Testis (tissue), 3 donors: ENCODE results near the gene TCP11. TPM values are rescaled to one million over a fixed set of nuclear protein-coding genes. Genes with fewer than 3 reads are reported as not detected.

ENCODE experiments used
- DNase-seq: peaks from one replicate; pipeline ENCODE4 v3.0.0-alpha.2; 2019
- H3K27ac ChIP-seq, 2 donors: fragments of 200-600 bp; sonication (generic); one replicate each; pipeline ENCODE4 v1.5.1; 2019
- H3K27me3 ChIP-seq: fragments of 200-600 bp; sonication (generic); one replicate; pipeline ENCODE4 v1.5.1; 2019
- H3K36me3 ChIP-seq: fragments of 200-600 bp; sonication (generic); one replicate; pipeline ENCODE4 v1.5.1; 2017; ENCODE audit warnings: low read depth; ENCODE audit errors: missing control alignments
- H3K4me1 ChIP-seq: fragments of 200-600 bp; sonication (generic); one replicate; pipeline ENCODE4 v1.5.1; 2019
- H3K4me3 ChIP-seq, 2 donors: fragments of 200-600 bp; sonication (generic); one replicate each; pipeline ENCODE4 v1.5.1; 2017 to 2019
- H3K9me3 ChIP-seq: fragments of 200-600 bp; sonication (generic); one replicate; pipeline ENCODE4 v1.5.1; 2017
- CTCF ChIP-seq, 3 experiments: fragments of 450-650 bp in 2 of 3; fragments of 200-600 bp in 1 of 3; sonication (generic) in 1 of 3; IDR thresholded peaks; one replicate each; pipeline ENCODE4 v1.5.1; 2016 to 2019; ENCODE audit warnings: antibody characterized with exemption in 3 of 3, mild to moderate bottlenecking in 2 of 3, moderate library complexity in 1 of 3
- POLR2A ChIP-seq: fragments of 450-650 bp; IDR thresholded peaks from one replicate; pipeline ENCODE4 v1.6.1; 2017; ENCODE audit warnings: antibody characterized with exemption, mild to moderate bottlenecking, moderate library complexity
- WGBS, 2 donors: methylation state at CpG; one replicate each; pipeline ENCODE4 v1.1.5; 2018; 5-methylcytosine and 5-hydroxymethylcytosine counted together
- intact Hi-C: fragments of 100-400 bp; cut with DNase I; formaldehyde crosslinking; loops from one replicate; pipeline ENCODE4 v1.15.1; 2023; ENCODE audit warnings: low total_unique reads
- polyA plus RNA-seq: library from polyadenylated mRNA; stranded (reverse); fragments of 350-450 nt; fragmentation: Illumina TruSeq; extraction: RNeasy Lipid Tissue Mini Kit (QIAGEN cat#74804); gene quantifications from one replicate; pipeline ENCODE4 v1.2.3, GENCODE V29; 2014; ENCODE audit warnings: low read depth, low replicate concordance; ENCODE audit not compliant: insufficient read depth
- total RNA-seq, 2 donors: library from RNA; depleted of rRNA; stranded (reverse); fragments of >200 nt; gene quantifications; one replicate each; pipeline ENCODE4 v1.2.3, GENCODE V29; 2016

Gene TCP11
- total and polyA plus RNA-seq, 3 donors from 2014 or later, result 193 to 1,044 (median 639) TPM

- peaks cover 17% of the 10 kb centered on the region for H3K4me1 ChIP-seq
- intact Hi-C loops, result no loop called here
- no peak overlapping the region for H3K4me3 ChIP-seq
- no peaks in the 10 kb centered on the region for H3K9me3 ChIP-seq
- 81% methylated on average over 14 of the region's 14 CpGs for WGBS, 2 donors
- no peaks in the 10 kb centered on the region for H3K27me3 ChIP-seq
- peak; percentile 13 for DNase-seq
- TF ChIP-seq POLR2A (no peak), CTCF (IDR thresholded peaks at IDR 0.05) (no peak)
- H3K27ac ChIP-seq, result no peak overlapping the region
- H3K36me3 ChIP-seq, result no peaks in the 10 kb centered on the region
Measured at GRCh38 chr6:35084041-35084491, 57.1 kb downstream of the TCP11 start.

- TF ChIP-seq CTCF (IDR thresholded peaks at IDR 0.05) (no peak), POLR2A (no peak)
- Histone ChIP-seq H3K36me3 (no peaks in the 10 kb centered on the region), H3K4me3 (no peak overlapping the region), H3K27ac (no peak overlapping the region), H3K9me3 (no peaks in the 10 kb centered on the region), H3K27me3 (no peaks in the 10 kb centered on the region), H3K4me1 (peaks cover 11% of the 10 kb centered on the region)
- peak; percentile 11 for DNase-seq
- intact Hi-C loops, result no loop called here
- 87 to 96% methylated on average over 7 to 9 of the region's 9 CpGs for WGBS, 2 donors
Measured at GRCh38 chr6:35083507-35083906, 57.6 kb downstream of the TCP11 start.

- H3K36me3 ChIP-seq, result no peaks in the 10 kb centered on the region
- intact Hi-C loops, result no loop called here
- TF ChIP-seq CTCF (IDR thresholded peaks at IDR 0.05) (no peak), POLR2A (no peak)
- H3K4me1 ChIP-seq, result peaks cover 5% of the 10 kb centered on the region
- DNase-seq, result no peak
- 92 to 93% methylated on average over 12 to 13 of the region's 13 CpGs for whole genome bisulfite sequencing, 2 donors
- no peaks in the 10 kb centered on the region for H3K9me3 ChIP-seq
- no peaks in the 10 kb centered on the region for H3K27me3 ChIP-seq
- H3K27ac ChIP-seq, result no peak overlapping the region
- no peak overlapping the region for H3K4me3 ChIP-seq
Measured at GRCh38 chr6:35082733-35083403, 58.3 kb downstream of the TCP11 start.

GRCh38 chr6:35082046-35082732, 59.0 kb downstream of the TCP11 start:
- Histone ChIP-seq H3K27ac (peak overlapping the region in 1 of 2 donors; percentile 18), H3K4me3 (no peak overlapping the region), H3K4me1 (no peaks in the 10 kb centered on the region), H3K9me3 (no peaks in the 10 kb centered on the region), H3K36me3 (no peaks in the 10 kb centered on the region), H3K27me3 (no peaks in the 10 kb centered on the region)
- intact Hi-C loops, result no loop called here
- 74 to 79% methylated on average over 17 to 19 of the region's 19 CpGs for WGBS, 2 donors
- TF ChIP-seq CTCF (IDR thresholded peaks at IDR 0.05), result no peak
- no peak for TF ChIP-seq POLR2A
- DNase-seq, result no peak
